A549 (cell line): ENCODE results near the gene RELT. TPM values are rescaled to one million over a fixed set of nuclear protein-coding genes. Genes with fewer than 3 reads are reported as not detected.

Source experiments
- ATAC-seq, 2 experiments: fragments of 200-7000 bp in 1 of 2; fragments of >200 bp in 1 of 2; cut with Nextera tagmentation in 1 of 2; cut with Tn5 transposase in 1 of 2; 3 replicates each; pipeline versions ENCODE4 v1.8.0 to v1.9.1; 2018 to 2020; ENCODE audit warnings: mild to moderate bottlenecking in 1 of 2, moderate library complexity in 1 of 2
- CTCF ChIA-PET: fragments of 300-600 bp; sonication (Branson Sonifier 250); formaldehyde crosslinking; extraction: SDS; loops from one replicate; lab custom pipeline; 2021; ENCODE audit warnings: antibody characterized with exemption, inconsistent platforms; lab: Yijun Ruan, JAX
- POLR2A ChIA-PET: fragments of 350-600 bp; formaldehyde crosslinking; extraction: SDS; loops from one replicate; lab custom pipeline; 2021; ENCODE audit warnings: antibody characterized with exemption, inconsistent platforms; lab: Yijun Ruan, JAX
- DNase-seq, 2 experiments: peaks; one replicate each; pipeline versions ENCODE4 v3.0.0 to v3.0.0-alpha.2; 2011 to 2016; ENCODE audit warnings: low read depth in 1 of 2, low spot score in 1 of 2
- FAIRE-seq: peaks from 2 replicates; lab custom pipeline; 2011; peaks lifted over from hg19 to GRCh38; lab: Jason Lieb, UNC
- H3K27ac ChIP-seq, 2 experiments: fragments of >200 bp; sonication (Bioruptor Twin); formaldehyde crosslinking; 3 replicates each; pipeline ENCODE4 v1.5.1; 2016 to 2017
- H3K4me1 ChIP-seq: fragments of >200 bp; sonication (Bioruptor Twin); formaldehyde crosslinking; 3 replicates; pipeline ENCODE4 v1.6.1; 2016
- H3K4me2 ChIP-seq: fragments of >200 bp; sonication (Bioruptor Twin); formaldehyde crosslinking; 3 replicates; pipeline ENCODE4 v1.6.1; 2016
- H3K4me3 ChIP-seq: fragments of >200 bp; sonication (Bioruptor Twin); formaldehyde crosslinking; 3 replicates; pipeline ENCODE4 v1.5.1; 2016
- H3K9me3 ChIP-seq: fragments of >200 bp; sonication (Bioruptor Twin); formaldehyde crosslinking; 3 replicates; pipeline ENCODE4 v1.6.1; 2016
- BCL3 ChIP-seq: fragments of >200 bp; sonication (Bioruptor Twin); formaldehyde crosslinking; IDR thresholded peaks from 3 replicates; pipeline ENCODE4 v1.6.1; 2016
- CEBPB ChIP-seq, 2 experiments: fragments of >200 bp in 1 of 2; sonication (Bioruptor Twin) in 1 of 2; formaldehyde crosslinking in 1 of 2; IDR thresholded peaks; 2 replicates each; pipeline ENCODE4 v1.6.1; 2012 to 2016
- CHD2 ChIP-seq: fragments of 150-350 bp; IDR thresholded peaks from 2 replicates; pipeline ENCODE4 v1.6.1; 2014; ENCODE audit warnings: low read length; ENCODE audit not compliant: partially characterized antibody
- CHD4 ChIP-seq: fragments of 200-600 bp; sonication (generic); IDR thresholded peaks from 2 replicates; pipeline ENCODE4 v1.6.1; 2016; ENCODE audit warnings: antibody characterized with exemption, mild to moderate bottlenecking, borderline replicate concordance
- CTCF ChIP-seq: fragments of >200 bp; sonication (Bioruptor Twin); formaldehyde crosslinking; IDR thresholded peaks from 3 replicates; pipeline ENCODE4 v1.5.1; 2016
- E2F6 ChIP-seq: IDR thresholded peaks from 2 replicates; pipeline ENCODE4 v1.6.1; 2012; ENCODE audit warnings: low read depth, borderline replicate concordance
- EHMT2 ChIP-seq: fragments of 200-600 bp; sonication (generic); IDR thresholded peaks from 2 replicates; pipeline ENCODE4 v1.6.1; 2016; ENCODE audit warnings: antibody characterized with exemption, low read depth, mild to moderate bottlenecking, moderate library complexity
- ESRRA ChIP-seq: fragments of 150-350 bp; IDR thresholded peaks from 2 replicates; pipeline ENCODE4 v1.6.1; 2014; ENCODE audit warnings: mild to moderate bottlenecking, low read length, borderline replicate concordance
- FOSB ChIP-seq: fragments of 250-450 bp; sonication (Bioruptor Pico); IDR thresholded peaks from 2 replicates; pipeline ENCODE4 v1.5.0; 2020; ENCODE audit warnings: mild to moderate bottlenecking, moderate library complexity
- GATA3 ChIP-seq: IDR thresholded peaks from 2 replicates; pipeline ENCODE4 v1.6.1; 2012; ENCODE audit warnings: borderline replicate concordance
- HDAC2 ChIP-seq: fragments of 200-600 bp; sonication (generic); IDR thresholded peaks from 2 replicates; pipeline ENCODE4 v1.6.1; 2016
- HES2 ChIP-seq: fragments of >200 bp; sonication (Bioruptor Twin); formaldehyde crosslinking; IDR thresholded peaks from 2 replicates; pipeline ENCODE4 v1.6.1; 2016
- HEYL ChIP-seq: fragments of 250-450 bp; sonication (Bioruptor Pico); IDR thresholded peaks from 2 replicates; pipeline ENCODE4 v1.8.0; 2021; ENCODE audit warnings: mild to moderate bottlenecking, moderate library complexity
- HMGXB4 ChIP-seq: fragments of 250-450 bp; sonication (Bioruptor Pico); IDR thresholded peaks from 2 replicates; pipeline ENCODE4 v1.5.0; 2021; ENCODE audit warnings: mild to moderate bottlenecking, moderate library complexity, borderline replicate concordance
- HOXB5 ChIP-seq: fragments of 250-450 bp; sonication (Bioruptor Pico); IDR thresholded peaks from 2 replicates; pipeline ENCODE4 v1.5.0; 2020; ENCODE audit warnings: mild to moderate bottlenecking, moderate library complexity
- JUNB ChIP-seq: fragments of >200 bp; sonication (Bioruptor Twin); formaldehyde crosslinking; IDR thresholded peaks from 2 replicates; pipeline ENCODE4 v1.6.1; 2016
- KDM1A ChIP-seq: fragments of 200-600 bp; sonication (generic); IDR thresholded peaks from 2 replicates; pipeline ENCODE4 v1.6.1; 2016; ENCODE audit warnings: low read depth, mild to moderate bottlenecking
- MAFK ChIP-seq: fragments of 450-650 bp; IDR thresholded peaks from 2 replicates; pipeline ENCODE4 v1.6.1; 2014; ENCODE audit not compliant: partially characterized antibody
- MAX ChIP-seq: IDR thresholded peaks from 2 replicates; pipeline ENCODE4 v1.6.1; 2012
- NFE2L2 ChIP-seq: fragments of 150-350 bp; conservative IDR thresholded peaks from 2 replicates; pipeline ENCODE4 v1.6.1; 2014; ENCODE audit warnings: low read length
- NPAS2 ChIP-seq: fragments of 250-450 bp; sonication (Bioruptor Pico); IDR thresholded peaks from 2 replicates; pipeline ENCODE4 v1.8.0; 2022; ENCODE audit warnings: mild to moderate bottlenecking, moderate library complexity, borderline replicate concordance
- PBX3 ChIP-seq: IDR thresholded peaks from 2 replicates; pipeline ENCODE4 v1.6.1; 2012
- RAD21 ChIP-seq, 2 experiments: fragments of >200 bp in 1 of 2; sonication (Bioruptor Twin) in 1 of 2; formaldehyde crosslinking in 1 of 2; IDR thresholded peaks in 1 of 2; conservative IDR thresholded peaks in 1 of 2; 2 replicates in 1 of 2; 3 replicates in 1 of 2; pipeline ENCODE4 v1.6.1; 2012 to 2018; ENCODE audit warnings: inconsistent platforms in 1 of 2
- RCOR1 ChIP-seq: fragments of 150-350 bp; IDR thresholded peaks from 2 replicates; pipeline ENCODE4 v1.6.1; 2014; ENCODE audit warnings: antibody characterized with exemption, low read length, low read depth
- RFX5 ChIP-seq: fragments of 450-650 bp; IDR thresholded peaks from 2 replicates; pipeline ENCODE4 v1.7.1; 2014; ENCODE audit warnings: antibody characterized with exemption, mild to moderate bottlenecking, moderate library complexity
- SREBF2 ChIP-seq: fragments of 450-650 bp; IDR thresholded peaks from 2 replicates; pipeline ENCODE4 v1.6.1; 2014; ENCODE audit warnings: mild to moderate bottlenecking, moderate library complexity
- TFCP2L1 ChIP-seq: fragments of 250-450 bp; sonication (Bioruptor Pico); IDR thresholded peaks from 2 replicates; pipeline ENCODE4 v1.5.0; 2021; ENCODE audit warnings: mild to moderate bottlenecking
- TP53 ChIP-seq: fragments of 250-450 bp; sonication (Bioruptor Pico); IDR thresholded peaks from 2 replicates; pipeline ENCODE4 v1.5.0; 2021; ENCODE audit warnings: mild to moderate bottlenecking, moderate library complexity
- ZC3H11A ChIP-seq: fragments of 450-650 bp; IDR thresholded peaks from 2 replicates; pipeline ENCODE4 v1.6.1; 2014; ENCODE audit warnings: antibody characterized with exemption, mild to moderate bottlenecking
- ZSCAN20 ChIP-seq: fragments of 250-450 bp; sonication (Bioruptor Pico); IDR thresholded peaks from 2 replicates; pipeline ENCODE4 v1.8.0; 2022; ENCODE audit warnings: mild to moderate bottlenecking, moderate library complexity
- WGBS: methylation state at CpG from one replicate; pipeline ENCODE4 v1.1.6; 2017; ENCODE audit errors: missing lambda C conversion rate; 5-methylcytosine and 5-hydroxymethylcytosine counted together
- polyA plus RNA-seq, 4 experiments: library from polyadenylated mRNA; depleted of rRNA in 3 of 4; stranded (reverse); fragments of >200 nt; fragmentation: RNase III in 1 of 4; extraction: RNeasy Plus Mini Kit Qiagen cat#74134 plus additional on column Dnase treatment in 1 of 4; gene quantifications; 2 replicates in 3 of 4; 3 replicates in 1 of 4; pipeline ENCODE4 v1.2.3, GENCODE V29; 2011 to 2017

The RELT gene
- polyA plus RNA-seq, 2 of the 4 experiments (the other 2 are of a cell fraction): 2.9 to 5.2 TPM

GRCh38 chr11:73409431-73409830, 33.2 kb downstream of the RELT start:
- Histone ChIP-seq H3K9me3 (no peaks in the 10 kb centered on the region), H3K4me1 (no peaks in the 10 kb centered on the region), H3K4me2 (no peak overlapping the region), H3K27ac (no peak overlapping the region), H3K4me3 (no peak overlapping the region)
- ATAC-seq (no peak), FAIRE-seq (no peak), DNase-seq (no peak)
- WGBS: 92% methylated on average over 8 of the region's 8 CpGs
- POLR2A ChIA-PET: no interaction called here
- no peak for TF ChIP-seq ZC3H11A
- TF ChIP-seq EHMT2: no peak
- TF ChIP-seq ZSCAN20 (CRISPR knock-in tag): no peak
- TF ChIP-seq HDAC2: no peak
- no peak for TF ChIP-seq MAX
- TF ChIP-seq KDM1A: no peak
- TF ChIP-seq NPAS2 (CRISPR knock-in tag): no peak
- no peak for TF ChIP-seq CHD2
- TF ChIP-seq RAD21 (conservative IDR thresholded peaks at IDR 0.05 in 1 of 2, IDR thresholded peaks at IDR 0.05 in 1 of 2): no peak
- TF ChIP-seq RCOR1: no peak
- TF ChIP-seq HEYL (CRISPR knock-in tag): no peak
- no peak for TF ChIP-seq JUNB
- no peak for TF ChIP-seq HOXB5 (CRISPR knock-in tag)
- TF ChIP-seq GATA3: no peak
- CTCF ChIA-PET: interaction anchor here (1.4 kb wide), 1 partner anchor 15 kb away, joined by 4 read pairs; no protein-coding TSS in a partner anchor

GRCh38 chr11:73410627-73411026, 34.4 kb downstream of the RELT start:
- H3K27ac ChIP-seq: no peak overlapping the region
- 64% methylated on average over 1 of the region's 1 CpG for WGBS
- TF ChIP-seq HES2 (no peak), RFX5 (no peak), TFCP2L1 (CRISPR knock-in tag) (no peak), PBX3 (no peak), NFE2L2 (no peak), MAFK (no peak), MAX (no peak), CHD4 (no peak), ZSCAN20 (CRISPR knock-in tag) (no peak), CTCF (no peak), ESRRA (no peak), E2F6 (no peak), FOSB (CRISPR knock-in tag) (no peak), HMGXB4 (CRISPR knock-in tag) (no peak), SREBF2 (no peak), CEBPB (IDR thresholded peaks at IDR 0.05) (no peak), BCL3 (no peak), TP53 (CRISPR knock-in tag) (no peak)
- no peak for ATAC-seq
- no peak overlapping the region for H3K4me3 ChIP-seq
- CTCF ChIA-PET: interaction anchor here (0.8 to 2.4 kb wide), 5 partner anchors 13 to 250 kb away, joined by 3 to 8 read pairs (median 4); no protein-coding TSS in a partner anchor
- POLR2A ChIA-PET: no interaction called here
- H3K4me2 ChIP-seq: no peak overlapping the region
- DNase-seq: no peak
- H3K4me1 ChIP-seq: no peaks in the 10 kb centered on the region
- no peak for FAIRE-seq
- H3K9me3 ChIP-seq: no peaks in the 10 kb centered on the region
